ENCODE data around the gene ANP32E.

Gene ANP32E

GRCh38 chr1:150235852-150236613 lies at the start of gene ANP32E:
Gene ANP32E (minus strand): TSS chr1:150236112. CDS start chr1:150235786, 326 bp downstream.
- peak; percentile 84 to 86 for DNase-seq (ENCODE audit: low read depth in 1 of 2, low spot score in 1 of 2)

- DNase-seq (ENCODE audit: low read depth in 1 of 2, low spot score in 1 of 2): no peak
Observed at GRCh38 chr1:150283260-150283659, 47.3 kb upstream of the ANP32E start.

DNA sequence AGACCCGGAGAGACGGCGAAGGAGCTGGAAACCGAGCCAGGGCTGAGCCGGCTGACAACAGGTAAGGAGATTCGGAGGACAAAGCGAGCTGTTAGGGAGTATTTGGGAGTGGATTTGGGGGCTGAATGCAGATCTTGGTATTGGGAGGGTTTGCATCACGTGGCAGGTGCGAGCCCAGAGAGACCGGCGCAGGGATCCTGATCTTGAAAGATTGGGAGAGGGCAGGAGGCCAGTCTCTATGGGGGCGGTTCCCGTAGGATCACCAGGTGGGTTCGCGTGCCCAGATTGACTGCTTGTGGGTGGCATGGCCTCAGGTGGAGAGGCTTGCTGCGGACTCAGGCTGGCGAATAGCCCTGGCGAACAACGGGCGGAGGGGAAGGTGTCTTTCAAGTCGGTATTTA lies 46.6 kb upstream of the ANP32E start:
- no peak for DNase-seq (ENCODE audit: low read depth in 1 of 2, low spot score in 1 of 2)

GRCh38 chr1:150281758-150282557 lies 46.0 kb upstream of the ANP32E start, which contains the start of gene CIART:
Gene CIART (plus strand): TSS chr1:150282554. CDS start chr1:150283268, 714 bp downstream.
- peak; percentile 44 to 66 for DNase-seq (ENCODE audit: low read depth in 1 of 2, low spot score in 1 of 2)

DNA sequence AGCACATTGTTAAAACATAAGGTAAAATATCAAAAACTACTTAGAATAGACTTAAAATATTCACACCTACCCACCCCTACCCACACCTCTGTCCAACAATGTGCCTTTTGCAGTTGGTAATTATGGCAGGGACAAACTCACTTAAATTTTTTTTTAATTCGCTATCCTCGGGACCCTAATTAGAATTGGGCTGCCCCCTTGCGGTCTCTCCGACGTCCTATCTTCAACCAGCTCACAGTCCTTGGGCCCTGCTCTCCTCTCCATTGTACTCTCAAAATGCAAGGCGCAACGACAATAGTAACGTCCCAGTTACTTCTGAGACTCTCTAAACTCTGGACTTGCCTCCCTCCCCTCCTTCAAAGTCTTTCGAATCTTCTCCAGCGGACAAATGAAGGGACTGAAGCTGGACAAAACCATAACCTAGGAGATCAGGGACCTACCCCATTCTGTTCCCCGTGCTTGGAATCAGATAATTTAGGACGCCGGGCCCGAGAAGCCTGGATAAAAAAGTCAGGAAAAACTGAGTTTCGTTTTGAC lies 45.4 kb upstream of the ANP32E start:
- DNase-seq (ENCODE audit: low read depth in 1 of 2, low spot score in 1 of 2): peak in 1 of 2 donors; percentile 22

- no peak for DNase-seq (ENCODE audit: low read depth in 1 of 2, low spot score in 1 of 2)
Observed at GRCh38 chr1:150280138-150280707, 44.3 kb upstream of the ANP32E start.

DNA sequence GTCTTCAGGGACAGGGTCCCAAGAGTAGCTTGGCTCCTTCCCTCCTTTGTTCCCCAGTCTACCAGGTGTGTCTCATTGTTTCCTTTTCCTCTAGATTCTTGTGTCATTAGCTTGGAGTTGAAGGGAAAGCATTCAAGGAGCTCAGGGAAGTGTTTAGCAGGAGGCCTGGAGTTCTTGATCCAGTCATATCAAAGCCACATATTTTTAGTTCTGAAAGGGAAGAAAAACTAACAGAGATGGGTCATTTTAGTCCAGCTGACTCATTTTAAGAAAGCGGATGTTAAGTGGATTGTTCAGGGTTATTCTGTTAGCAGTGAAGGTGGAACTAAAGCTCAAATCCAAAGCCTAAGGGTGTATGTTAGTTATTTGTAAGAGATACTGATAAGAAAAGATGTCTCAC lies 37.4 kb upstream of the ANP32E start:
- DNase-seq (ENCODE audit: low read depth in 1 of 2, low spot score in 1 of 2): no peak

DNA sequence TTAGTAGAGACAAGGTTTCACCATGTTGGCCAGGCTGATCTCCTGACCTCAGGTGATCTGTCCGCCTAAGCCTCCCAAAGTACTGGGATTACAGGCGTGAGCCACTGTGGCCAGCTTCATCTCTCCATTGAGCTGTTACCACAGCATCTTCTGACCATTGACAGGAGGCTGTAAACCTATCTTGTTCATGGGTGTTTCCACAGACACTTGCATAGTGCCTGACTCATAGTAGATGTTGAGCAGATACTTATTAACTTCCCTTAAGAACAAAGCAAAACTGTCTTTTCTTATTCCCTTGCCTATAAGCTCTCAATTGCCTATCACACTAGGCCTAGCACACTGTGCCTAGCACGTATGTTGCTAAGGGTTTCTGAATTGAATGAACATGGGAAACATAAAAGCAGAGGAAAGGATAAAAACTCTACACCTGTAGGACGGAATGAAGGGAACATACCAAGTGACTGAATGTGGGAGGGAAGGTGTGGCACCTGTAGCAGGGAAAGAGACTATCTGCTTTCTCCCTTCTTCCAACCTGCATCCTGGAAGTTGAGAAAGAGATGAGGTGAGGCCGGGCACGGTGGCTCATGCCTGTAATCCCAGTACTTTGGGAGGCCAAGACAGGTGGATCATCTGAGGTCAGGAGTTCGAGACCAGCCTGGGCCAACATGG lies 35.5 kb upstream of the ANP32E start:
- DNase-seq (ENCODE audit: low read depth in 1 of 2, low spot score in 1 of 2): no peak

DNA sequence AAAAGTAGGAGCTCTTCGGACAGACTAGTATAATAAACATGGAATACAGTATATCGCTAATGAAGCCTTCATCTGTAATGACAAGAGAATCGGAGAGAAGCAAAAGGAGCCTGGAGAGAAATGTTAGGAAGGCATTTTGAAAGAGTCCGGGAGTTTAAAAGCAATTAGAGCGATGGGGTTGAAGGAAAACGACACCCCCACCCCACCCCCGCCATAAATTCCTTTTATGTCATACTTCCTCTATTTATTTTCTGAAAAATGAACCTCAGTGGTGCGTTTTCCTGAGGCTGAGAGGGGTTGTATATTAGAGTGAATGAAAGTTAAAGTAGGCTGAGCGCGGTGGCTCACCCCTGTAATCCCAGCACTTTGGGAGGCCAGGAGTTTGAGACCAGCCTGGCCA lies 33.5 kb upstream of the ANP32E start:
- no peak for DNase-seq (ENCODE audit: low read depth in 1 of 2, low spot score in 1 of 2)

- DNase-seq (ENCODE audit: low read depth in 1 of 2, low spot score in 1 of 2): peak; percentile 82 to 83
Observed at GRCh38 chr1:150268705-150269403, 32.9 kb upstream of the ANP32E start, which contains the start of gene APH1A. Gene APH1A (minus strand): TSS chr1:150269016. CDS start chr1:150268810, 206 bp downstream.

- DNase-seq (ENCODE audit: low read depth in 1 of 2, low spot score in 1 of 2): peak in 1 of 2 donors; percentile 13
Observed at GRCh38 chr1:150268340-150268704, 32.4 kb upstream of the ANP32E start.

GRCh38 chr1:150267896-150268295 lies 32.0 kb upstream of the ANP32E start:
- DNase-seq (ENCODE audit: low read depth in 1 of 2, low spot score in 1 of 2): no peak

DNA sequence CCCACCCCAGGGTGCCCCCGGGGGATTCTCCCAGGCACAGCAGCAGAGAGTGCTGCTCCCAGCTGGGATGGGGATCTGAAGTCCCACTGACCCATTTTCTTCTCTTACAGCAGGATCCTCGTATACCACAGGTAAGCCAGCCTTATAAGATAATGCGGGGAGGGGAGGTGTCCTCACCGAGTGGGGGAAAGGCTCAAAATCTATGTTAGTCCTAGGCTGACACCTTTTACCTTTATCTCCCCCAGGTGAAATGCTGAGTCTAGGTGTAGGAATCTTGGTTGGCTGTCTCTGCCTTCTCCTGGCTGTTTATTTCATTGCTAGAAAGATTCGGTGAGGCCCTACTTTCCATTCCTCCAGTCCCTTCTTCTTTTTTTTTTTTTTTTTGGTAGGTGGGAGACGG lies 27.6 kb upstream of the ANP32E start:
- no peak for DNase-seq (ENCODE audit: low read depth in 1 of 2, low spot score in 1 of 2)

GRCh38 chr1:150262388-150263320 lies 26.7 kb upstream of the ANP32E start:
- no peak for DNase-seq (ENCODE audit: low read depth in 1 of 2, low spot score in 1 of 2)

DNA sequence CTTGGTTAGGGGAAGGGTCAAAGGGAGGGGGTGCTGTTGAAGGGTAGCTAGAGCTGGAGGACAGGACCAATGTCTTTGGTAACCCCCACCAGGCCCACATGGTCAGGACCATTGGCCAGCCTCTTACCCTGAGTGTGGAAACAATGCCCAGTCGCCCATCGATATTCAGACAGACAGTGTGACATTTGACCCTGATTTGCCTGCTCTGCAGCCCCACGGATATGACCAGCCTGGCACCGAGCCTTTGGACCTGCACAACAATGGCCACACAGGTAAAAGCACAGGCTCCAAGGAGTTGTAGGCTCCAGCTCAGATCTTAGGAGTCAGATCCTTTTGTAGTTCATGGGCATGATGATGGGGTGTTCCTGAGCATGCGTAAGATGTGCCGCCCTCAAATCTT lies 25.5 kb upstream of the ANP32E start:
- no peak for DNase-seq (ENCODE audit: low read depth in 1 of 2, low spot score in 1 of 2)

- DNase-seq (ENCODE audit: low read depth in 1 of 2, low spot score in 1 of 2): no peak
Observed at GRCh38 chr1:150259758-150260669, 24.1 kb upstream of the ANP32E start.

DNA sequence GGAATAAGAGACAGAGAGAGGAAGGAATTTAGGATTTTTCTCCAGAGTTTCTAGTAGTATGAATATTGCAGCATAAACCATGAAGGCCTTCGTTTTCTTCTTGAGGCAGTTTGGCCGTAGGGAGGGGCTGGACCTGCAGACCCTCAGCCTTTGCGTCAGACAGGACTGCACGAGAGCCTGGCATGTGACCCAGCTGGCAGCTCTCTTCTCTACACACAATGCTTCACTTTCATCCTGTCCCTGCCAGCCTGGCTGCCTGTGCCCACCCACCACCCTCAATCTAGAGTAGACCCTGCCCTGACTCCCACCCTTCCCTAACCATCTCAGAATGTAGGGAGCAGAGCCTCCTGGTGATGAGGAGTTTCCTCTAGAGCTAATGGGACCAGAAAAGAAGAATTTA lies 23.3 kb upstream of the ANP32E start:
- DNase-seq (ENCODE audit: low read depth in 1 of 2, low spot score in 1 of 2): no peak

Measured in activated T-helper 1 cell treated with anti-CD3 and anti-CD28 coated beads, Interleukin-2, amount 50 U/mL, for 16 hours (primary cell).